Body of pancreas (tissue), 4 donors: ENCODE results near the gene OGFOD2. TPM values are rescaled to one million over a fixed set of nuclear protein-coding genes. Genes with fewer than 3 reads are reported as not detected.

Experiments
- ATAC-seq: fragments of 150-250 bp; one replicate; pipeline ENCODE4 v1.9.1; 2016
- DNase-seq, 4 donors: peaks; one replicate each; pipeline ENCODE4 v3.0.0-alpha.2; 2019
- H3K27ac ChIP-seq, 4 donors: fragments of 200-600 bp; sonication (generic); 1 replicate in 3 of 4; 2 replicates in 1 of 4; pipeline versions ENCODE4 v1.5.1 to v1.6.1; 2016 to 2019; ENCODE audit warnings: mild to moderate bottlenecking in 1 of 4, mixed read lengths in 1 of 4, moderate library complexity in 1 of 4
- H3K27me3 ChIP-seq, 2 donors: fragments of 200-600 bp; sonication (generic); one replicate each; pipeline ENCODE4 v1.6.0; 2016; ENCODE audit warnings: mild to moderate bottlenecking in 1 of 2
- H3K36me3 ChIP-seq, 2 donors: fragments of 200-600 bp; sonication (generic); replicated peaks in 1 of 2; 2 replicates each; pipeline ENCODE4 v1.5.1; 2016; ENCODE audit warnings: low read depth in 2 of 2; ENCODE audit not compliant: insufficient read depth in 1 of 2
- H3K4me1 ChIP-seq: fragments of 200-600 bp; sonication (generic); one replicate; pipeline ENCODE4 v1.6.0; 2016
- H3K4me3 ChIP-seq, 2 donors: fragments of 200-600 bp; sonication (generic); 1 replicate in 1 of 2; 2 replicates in 1 of 2; pipeline ENCODE4 v1.5.1; 2016 to 2019
- H3K9me3 ChIP-seq, 3 donors: fragments of 200-600 bp; sonication (generic); 1 replicate in 2 of 3; 2 replicates in 1 of 3; pipeline ENCODE4 v1.5.1; 2016
- CTCF ChIP-seq, 7 experiments: fragments of 450-650 bp in 4 of 7; fragments of 200-600 bp in 3 of 7; sonication (generic) in 3 of 7; IDR thresholded peaks; one replicate each; pipeline ENCODE4 v1.5.1; 2016 to 2019; ENCODE audit warnings: antibody characterized with exemption in 7 of 7
- POLR2A ChIP-seq, 3 donors: fragments of 450-650 bp; IDR thresholded peaks; one replicate each; pipeline ENCODE4 v1.6.1; 2016; ENCODE audit warnings: antibody characterized with exemption in 3 of 3, mild to moderate bottlenecking in 2 of 3
- WGBS, 2 donors: methylation state at CpG; one replicate each; pipeline ENCODE4 v1.1.5; 2017; 5-methylcytosine and 5-hydroxymethylcytosine counted together
- intact Hi-C: fragments of 100-400 bp; cut with DNase I; formaldehyde crosslinking; loops from one replicate; pipeline ENCODE4 v1.15.1; 2023
- total RNA-seq, 2 donors: library from RNA; depleted of rRNA; stranded (reverse); fragments of >200 nt; gene quantifications; one replicate each; pipeline ENCODE4 v1.1.0, GENCODE V29; 2016

The OGFOD2 gene
- total RNA-seq, 2 donors from 2014 or later: 8.6 to 25.4 TPM

- no peak for DNase-seq
- TF ChIP-seq POLR2A (IDR thresholded peaks at IDR 0.05) (no peak), CTCF (IDR thresholded peaks at IDR 0.05) (no peak)
- Histone ChIP-seq H3K4me1 (no peaks in the 10 kb centered on the region), H3K36me3 (no peaks in the 10 kb centered on the region), H3K9me3 (no peaks in the 10 kb centered on the region), H3K27me3 (no peaks in the 10 kb centered on the region), H3K27ac (no peak overlapping the region), H3K4me3 (no peak overlapping the region)
- 80 to 84% methylated on average over 13 to 18 of the region's 19 CpGs for WGBS, 2 donors
- intact Hi-C loops: no loop called here
- no peak for ATAC-seq
These were observed 17.3 kb downstream of the OGFOD2 start for GRCh38 chr12:122992386-122992785.

- no peak for TF ChIP-seq CTCF (IDR thresholded peaks at IDR 0.05)
- no peak for TF ChIP-seq POLR2A (IDR thresholded peaks at IDR 0.05)
- ATAC-seq (no peak), DNase-seq (no peak)
- no peak overlapping the region for H3K4me3 ChIP-seq
- H3K27me3 ChIP-seq: no peaks in the 10 kb centered on the region
- 90 to 97% methylated on average over 6 to 10 of the region's 10 CpGs for WGBS, 2 donors
- no peaks in the 10 kb centered on the region for H3K36me3 ChIP-seq
- H3K4me1 ChIP-seq: no peaks in the 10 kb centered on the region
- intact Hi-C loops: no loop called here
- H3K9me3 ChIP-seq: no peaks in the 10 kb centered on the region
- H3K27ac ChIP-seq: no peak overlapping the region
These were observed 19.2 kb downstream of the OGFOD2 start for GRCh38 chr12:122994140-122994675.

GRCh38 chr12:122994781-122995502, 19.9 kb downstream of the OGFOD2 start:
- intact Hi-C loops: no loop called here
- DNase-seq: no peak
- TF ChIP-seq POLR2A (IDR thresholded peaks at IDR 0.05): no peak
- TF ChIP-seq CTCF (IDR thresholded peaks at IDR 0.05): no peak
- Histone ChIP-seq H3K36me3 (no peaks in the 10 kb centered on the region), H3K27me3 (no peaks in the 10 kb centered on the region), H3K4me3 (no peak overlapping the region), H3K4me1 (no peaks in the 10 kb centered on the region), H3K27ac (no peak overlapping the region), H3K9me3 (no peaks in the 10 kb centered on the region)
- ATAC-seq: no peak
- WGBS, 2 donors: 89% methylated on average over 9 of the region's 13 CpGs; no CpG with 5 or more reads in 1 of the 2 donors

- DNase-seq (peak in 2 of 4 donors; percentile 28 to 29), ATAC-seq (peak; percentile 24)
- no peaks in the 10 kb centered on the region for H3K4me1 ChIP-seq
- no peak overlapping the region for H3K4me3 ChIP-seq
- H3K27ac ChIP-seq: no peak overlapping the region
- 85 to 89% methylated on average over 7 to 15 of the region's 20 CpGs for WGBS, 2 donors
- intact Hi-C loops: no loop called here
- H3K9me3 ChIP-seq: no peaks in the 10 kb centered on the region
- no peak for TF ChIP-seq CTCF (IDR thresholded peaks at IDR 0.05)
- no peak for TF ChIP-seq POLR2A (IDR thresholded peaks at IDR 0.05)
- no peaks in the 10 kb centered on the region for H3K27me3 ChIP-seq
- no peaks in the 10 kb centered on the region for H3K36me3 ChIP-seq
These were observed 20.6 kb downstream of the OGFOD2 start for GRCh38 chr12:122995503-122996187.
